CD14-positive monocyte (primary cell): Measurements from ENCODE around the gene NPNT. TPM values are rescaled to one million over a fixed set of nuclear protein-coding genes. Genes with fewer than 3 reads are reported as not detected.

Experiments
- DNase-seq, 3 donors: peaks; one replicate each; pipeline ENCODE4 v3.0.0-alpha.2; 2011 to 2022
- H2AFZ ChIP-seq: 2 replicates; pipeline ENCODE4 v1.6.0; 2012; ENCODE audit warnings: mild to moderate bottlenecking, low read depth, low read length, inconsistent platforms; ENCODE audit not compliant: insufficient read depth, poor library complexity, severe bottlenecking
- H3K27ac ChIP-seq, 2 donors: 1 replicate in 1 of 2; 2 replicates in 1 of 2; pipeline ENCODE4 v1.5.1; 2012 to 2013; ENCODE audit warnings: low read length in 2 of 2, control low read depth in 1 of 2, inconsistent platforms in 1 of 2, low read depth in 1 of 2, mild to moderate bottlenecking in 1 of 2
- H3K27me3 ChIP-seq, 2 donors: one replicate each; pipeline versions ENCODE4 v1.6.0 to v1.6.1; 2011 to 2013; ENCODE audit warnings: low read length in 2 of 2; ENCODE audit not compliant: control insufficient read depth in 2 of 2, insufficient read depth in 2 of 2
- H3K36me3 ChIP-seq, 2 donors: replicated peaks in 1 of 2; 1 replicate in 1 of 2; 2 replicates in 1 of 2; pipeline versions ENCODE4 v1.5.1 to v1.6.1; 2012 to 2013; ENCODE audit warnings: low read length in 2 of 2, control low read depth in 1 of 2, inconsistent platforms in 1 of 2, mild to moderate bottlenecking in 1 of 2; ENCODE audit not compliant: insufficient read depth in 2 of 2, control insufficient read depth in 1 of 2
- H3K4me1 ChIP-seq, 2 donors: 1 replicate in 1 of 2; 2 replicates in 1 of 2; pipeline versions ENCODE4 v1.5.1 to v1.6.1; 2012 to 2013; ENCODE audit warnings: low read length in 2 of 2, control low read depth in 1 of 2, inconsistent platforms in 1 of 2, mild to moderate bottlenecking in 1 of 2, moderate library complexity in 1 of 2; ENCODE audit not compliant: insufficient read depth in 2 of 2, control insufficient read depth in 1 of 2
- H3K4me2 ChIP-seq: replicated peaks from 2 replicates; pipeline ENCODE3; 2012; ENCODE audit warnings: low read length, moderate library complexity, mild to moderate bottlenecking; ENCODE audit not compliant: poor library complexity, severe bottlenecking; ENCODE audit errors: extremely low read depth
- H3K4me3 ChIP-seq, 3 experiments: fragments of 200-600 bp in 1 of 3; sonication (generic) in 1 of 3; replicated peaks in 1 of 3; 1 replicate in 2 of 3; 2 replicates in 1 of 3; pipeline ENCODE4 v1.5.1; 2011 to 2013; ENCODE audit warnings: low read length in 3 of 3, mild to moderate bottlenecking in 3 of 3, control low read depth in 2 of 3, low read depth in 2 of 3, inconsistent platforms in 1 of 3, moderate library complexity in 1 of 3
- H3K79me2 ChIP-seq: 2 replicates; pipeline ENCODE4 v1.6.0; 2012; ENCODE audit warnings: mild to moderate bottlenecking, control low read depth, inconsistent platforms, low read length, moderate library complexity; ENCODE audit not compliant: insufficient read depth
- H3K9ac ChIP-seq: 2 replicates; pipeline ENCODE4 v1.6.0; 2017; ENCODE audit warnings: low read length, mild to moderate bottlenecking; ENCODE audit not compliant: insufficient read depth, poor library complexity, severe bottlenecking
- H3K9me3 ChIP-seq, 2 donors: replicated peaks in 1 of 2; 1 replicate in 1 of 2; 2 replicates in 1 of 2; pipeline versions ENCODE4 v1.5.1 to v1.6.1; 2012 to 2013; ENCODE audit warnings: low read length in 2 of 2, control low read depth in 1 of 2; ENCODE audit not compliant: control insufficient read depth in 1 of 2, insufficient read depth in 1 of 2
- H4K20me1 ChIP-seq: 2 replicates; pipeline ENCODE4 v1.6.0; 2012; ENCODE audit warnings: mild to moderate bottlenecking, low read length, control low read depth, moderate library complexity; ENCODE audit not compliant: insufficient read depth
- H3K27ac Mint-ChIP-seq, 7 donors: one replicate each; pipeline ENCODE4 v1.8.0; 2020; ENCODE audit warnings: mild to moderate bottlenecking in 7 of 7, mixed read lengths in 7 of 7, moderate library complexity in 6 of 7, inconsistent platforms in 2 of 7
- H3K27me3 Mint-ChIP-seq, 3 donors: one replicate each; pipeline ENCODE4 v1.8.0; 2021 to 2022; ENCODE audit warnings: low read depth in 3 of 3, mild to moderate bottlenecking in 3 of 3, mixed read lengths in 3 of 3, moderate library complexity in 3 of 3, inconsistent platforms in 1 of 3
- H3K36me3 Mint-ChIP-seq, 2 donors: one replicate each; pipeline ENCODE4 v1.8.0; 2020; ENCODE audit warnings: mixed read lengths in 2 of 2, inconsistent platforms in 1 of 2, mild to moderate bottlenecking in 1 of 2
- H3K4me1 Mint-ChIP-seq: one replicate; pipeline ENCODE4 v1.8.0; 2020; ENCODE audit warnings: mild to moderate bottlenecking, mixed read lengths
- H3K4me3 Mint-ChIP-seq, 2 donors: one replicate each; pipeline ENCODE4 v1.8.0; 2020; ENCODE audit warnings: mild to moderate bottlenecking in 2 of 2, mixed read lengths in 2 of 2, moderate library complexity in 1 of 2
- H3K9me3 Mint-ChIP-seq, 7 donors: one replicate each; pipeline ENCODE4 v1.8.0; 2020 to 2022; ENCODE audit warnings: mixed read lengths in 7 of 7, mild to moderate bottlenecking in 6 of 7, moderate library complexity in 6 of 7, inconsistent platforms in 2 of 7
- WGBS: methylation state at CpG from one replicate; pipeline ENCODE4 v1.1.5; 2013; ENCODE audit warnings: missing lambda C conversion rate; ENCODE audit not compliant: insufficient coverage; 5-methylcytosine and 5-hydroxymethylcytosine counted together
- intact Hi-C, 2 donors: fragments of 100-400 bp; cut with micrococcal nuclease; formaldehyde crosslinking; loops; one replicate each; pipeline versions ENCODE4 v1.15.0 to v1.15.1; 2023
- polyA plus RNA-seq, 3 donors: library from polyadenylated mRNA; depleted of rRNA in 1 of 3; unstranded in 2 of 3; stranded (reverse) in 1 of 3; fragments of 300-500 nt in 2 of 3; fragments of >200 nt in 1 of 3; fragmentation: Illumina TruSeq in 2 of 3; gene quantifications; 1 replicate in 2 of 3; 2 replicates in 1 of 3; pipeline ENCODE4 v1.2.3, GENCODE V29; 2012 to 2021
- TF ChIP-seq, protein P1 (sequence below): fragments of 200-600 bp; IDR thresholded peaks from one replicate; pipeline ENCODE4 v1.8.0; 2022; ENCODE audit warnings: antibody characterized with exemption, mild to moderate bottlenecking

NPNT gene
- polyA plus RNA-seq, 3 donors = not detected

DNA sequence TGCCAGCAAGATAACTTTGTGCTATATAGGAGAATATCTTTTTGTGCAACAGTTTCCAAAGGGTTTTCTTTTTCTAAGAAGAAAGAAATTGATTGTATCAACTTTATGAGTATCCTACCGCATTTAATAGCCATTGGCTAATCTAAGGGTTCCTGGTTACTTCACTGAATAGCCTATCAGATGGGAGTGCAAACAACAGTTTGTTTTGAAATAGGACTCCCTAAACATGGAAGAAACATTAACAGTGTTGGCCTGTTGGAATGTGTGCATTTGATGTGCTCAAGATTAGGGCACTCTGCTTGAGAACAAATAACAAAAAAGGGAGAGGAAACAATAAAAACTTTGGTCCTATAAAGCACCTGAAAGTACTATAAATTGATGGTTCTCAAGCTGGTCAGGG, 29.1 kb downstream of the NPNT start:
- no peak overlapping the region for H3K4me3 Mint-ChIP-seq
- H3K27ac Mint-ChIP-seq = no peak overlapping the region
- no peaks in the 10 kb centered on the region for H3K36me3 Mint-ChIP-seq

DNA sequence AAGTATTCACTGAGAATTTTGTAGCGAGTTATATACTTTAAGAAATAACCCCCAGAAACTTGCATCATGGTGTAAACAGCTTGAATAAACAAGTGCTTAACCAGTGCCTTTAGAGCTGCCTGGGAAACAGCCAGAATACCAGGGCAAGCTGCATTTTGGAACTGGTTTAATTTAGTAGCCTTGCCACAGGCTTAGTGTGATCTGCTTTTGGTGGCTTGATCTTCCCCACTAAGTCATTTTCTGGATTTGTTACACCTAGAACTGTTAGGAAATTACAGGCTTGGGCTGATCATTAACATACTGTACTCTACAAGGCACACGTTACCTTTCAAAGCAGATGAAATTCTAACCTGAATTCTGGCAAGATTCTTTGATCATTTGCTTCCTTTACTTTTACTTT, 35.4 kb downstream of the NPNT start:
- H3K79me2 ChIP-seq = no peaks in the 10 kb centered on the region
- Mint-ChIP-seq H3K27ac (no peak overlapping the region), H3K4me1 (no peaks in the 10 kb centered on the region), H3K36me3 (no peaks in the 10 kb centered on the region), H3K9me3 (peaks cover 0 to 3% (median 0%) of the 10 kb centered on the region in 7 donors), H3K27me3 (peaks cover 0 to 3% (median 0%) of the 10 kb centered on the region in 3 donors), H3K4me3 (no peak overlapping the region)
- intact Hi-C loops = no loop called here
- H4K20me1 ChIP-seq = no peaks in the 10 kb centered on the region
- TF ChIP-seq, protein P1, sequence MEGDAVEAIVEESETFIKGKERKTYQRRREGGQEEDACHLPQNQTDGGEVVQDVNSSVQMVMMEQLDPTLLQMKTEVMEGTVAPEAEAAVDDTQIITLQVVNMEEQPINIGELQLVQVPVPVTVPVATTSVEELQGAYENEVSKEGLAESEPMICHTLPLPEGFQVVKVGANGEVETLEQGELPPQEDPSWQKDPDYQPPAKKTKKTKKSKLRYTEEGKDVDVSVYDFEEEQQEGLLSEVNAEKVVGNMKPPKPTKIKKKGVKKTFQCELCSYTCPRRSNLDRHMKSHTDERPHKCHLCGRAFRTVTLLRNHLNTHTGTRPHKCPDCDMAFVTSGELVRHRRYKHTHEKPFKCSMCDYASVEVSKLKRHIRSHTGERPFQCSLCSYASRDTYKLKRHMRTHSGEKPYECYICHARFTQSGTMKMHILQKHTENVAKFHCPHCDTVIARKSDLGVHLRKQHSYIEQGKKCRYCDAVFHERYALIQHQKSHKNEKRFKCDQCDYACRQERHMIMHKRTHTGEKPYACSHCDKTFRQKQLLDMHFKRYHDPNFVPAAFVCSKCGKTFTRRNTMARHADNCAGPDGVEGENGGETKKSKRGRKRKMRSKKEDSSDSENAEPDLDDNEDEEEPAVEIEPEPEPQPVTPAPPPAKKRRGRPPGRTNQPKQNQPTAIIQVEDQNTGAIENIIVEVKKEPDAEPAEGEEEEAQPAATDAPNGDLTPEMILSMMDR = no peak
- no peak overlapping the region for H3K27ac ChIP-seq
- H3K9ac ChIP-seq = no peak overlapping the region
- no peak overlapping the region for H3K4me3 ChIP-seq
- no peaks in the 10 kb centered on the region for H3K4me1 ChIP-seq
- no peaks in the 10 kb centered on the region for H3K27me3 ChIP-seq
- no peak overlapping the region for H3K4me2 ChIP-seq
- DNase-seq = no peak
- no peaks in the 10 kb centered on the region for H3K9me3 ChIP-seq
- no peak overlapping the region for H2AFZ ChIP-seq
- WGBS = no CpG with 5 or more reads among the region's 2 CpGs
- no peaks in the 10 kb centered on the region for H3K36me3 ChIP-seq

More for the DNA sequence above, 29.1 kb downstream of the NPNT start:
- no peaks in the 10 kb centered on the region for H4K20me1 ChIP-seq
- no peaks in the 10 kb centered on the region for H3K27me3 ChIP-seq
- no peaks in the 10 kb centered on the region for H3K9me3 ChIP-seq
- H3K36me3 ChIP-seq = no peaks in the 10 kb centered on the region
- H3K4me2 ChIP-seq = no peak overlapping the region
- H3K9ac ChIP-seq = no peak overlapping the region
- H3K27ac ChIP-seq = no peak overlapping the region
- Mint-ChIP-seq H3K4me1 (no peaks in the 10 kb centered on the region), H3K9me3 (peaks cover 0 to 3% (median 0%) of the 10 kb centered on the region in 7 donors), H3K27me3 (peaks cover 0 to 4% (median 0%) of the 10 kb centered on the region in 3 donors)
- intact Hi-C loops = no loop called here
- no peak overlapping the region for H3K4me3 ChIP-seq
- no peak for DNase-seq
- H3K4me1 ChIP-seq = no peaks in the 10 kb centered on the region
- no peaks in the 10 kb centered on the region for H3K79me2 ChIP-seq
- H2AFZ ChIP-seq = no peak overlapping the region
- 83% methylated on average over 1 of the region's 1 CpG for WGBS
- TF ChIP-seq, protein P1 = no peak
